BLaER1 treated with 17β-estradiol and CSF1 and Interleukin-3, amounts not matched to agents 10 nM and 100 nM (cell line): ENCODE data around the gene SLC22A5.

Experiments
- H3K27ac ChIP-seq, 11 experiments: shearing (Covaris generic); formaldehyde crosslinking; 2 replicates each; pipeline ENCODE4 v1.8.1; 2022
- H3K27me3 ChIP-seq, 11 experiments: shearing (Covaris generic); formaldehyde crosslinking; 2 replicates each; pipeline ENCODE4 v1.8.1; 2022
- H3K36me3 ChIP-seq, 11 experiments: shearing (Covaris generic); formaldehyde crosslinking; 2 replicates each; pipeline ENCODE4 v1.8.1; 2022
- H3K4me1 ChIP-seq, 10 experiments: shearing (Covaris generic); formaldehyde crosslinking; 2 replicates each; pipeline ENCODE4 v1.8.1; 2022
- H3K4me2 ChIP-seq, 11 experiments: shearing (Covaris generic); formaldehyde crosslinking; 2 replicates each; pipeline ENCODE4 v1.8.1; 2022
- H3K4me3 ChIP-seq, 10 experiments: shearing (Covaris generic); formaldehyde crosslinking; 2 replicates each; pipeline ENCODE4 v1.8.1; 2022
- H3K9ac ChIP-seq, 11 experiments: shearing (Covaris generic); formaldehyde crosslinking; 2 replicates each; pipeline ENCODE4 v1.8.1; 2022
- H3K9me3 ChIP-seq, 11 experiments: shearing (Covaris generic); formaldehyde crosslinking; replicated peaks in 1 of 11; 2 replicates each; pipeline ENCODE4 v1.8.1; 2022
- H4K20me1 ChIP-seq, 11 experiments: shearing (Covaris generic); formaldehyde crosslinking; 2 replicates each; pipeline ENCODE4 v1.8.1; 2022
- Cebpa-rat ChIP-seq, 11 experiments: shearing (Covaris generic); IDR thresholded peaks; 2 replicates each; pipeline ENCODE4 v1.8.1; 2022

SLC22A5 gene

DNA sequence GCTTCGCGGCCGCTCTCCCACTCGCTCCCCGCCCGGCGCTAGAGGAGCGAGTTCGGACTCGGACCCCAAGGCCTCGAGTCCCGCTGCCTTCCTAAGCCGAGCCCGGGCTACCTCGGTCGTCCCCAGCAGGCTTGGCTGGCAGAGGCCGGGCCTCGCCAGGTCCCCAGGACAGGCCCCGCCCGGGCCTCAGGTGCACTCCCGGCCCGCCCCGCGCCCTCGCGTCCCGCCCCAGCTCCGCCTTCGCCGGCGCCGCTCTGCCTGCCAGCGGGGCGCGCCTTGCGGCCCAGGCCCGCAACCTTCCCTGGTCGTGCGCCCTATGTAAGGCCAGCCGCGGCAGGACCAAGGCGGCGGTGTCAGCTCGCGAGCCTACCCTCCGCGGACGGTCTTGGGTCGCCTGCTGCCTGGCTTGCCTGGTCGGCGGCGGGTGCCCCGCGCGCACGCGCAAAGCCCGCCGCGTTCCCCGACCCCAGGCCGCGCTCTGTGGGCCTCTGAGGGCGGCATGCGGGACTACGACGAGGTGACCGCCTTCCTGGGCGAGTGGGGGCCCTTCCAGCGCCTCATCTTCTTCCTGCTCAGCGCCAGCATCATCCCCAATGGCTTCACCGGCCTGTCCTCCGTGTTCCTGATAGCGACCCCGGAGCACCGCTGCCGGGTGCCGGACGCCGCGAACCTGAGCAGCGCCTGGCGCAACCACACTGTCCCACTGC, at the start of gene SLC22A5:
Gene SLC22A5 (plus strand): TSS at position 237 of the 707 bp plus-strand sequence. CDS start 263 bp downstream, at position 500.
- H3K27me3 ChIP-seq, result peaks cover 0 to 9% (median 0%) of the 10 kb centered on the region in 11 experiments; a peak in 7 of 22 replicates
- H3K36me3 ChIP-seq, result no peaks in the 10 kb centered on the region; a peak in 2 of 22 replicates
- peak within 1 kb of the TSS; percentile 47 to 74 (median 65) for H3K27ac ChIP-seq
- H3K4me1 ChIP-seq, result peaks cover 22 to 36% (median 31%) of the 10 kb centered on the region in 10 experiments
- H3K9ac ChIP-seq, result peak within 1 kb of the TSS; percentile 68 to 84 (median 79)
- no peaks in the 10 kb centered on the region; a peak in 1 of 22 replicates for H4K20me1 ChIP-seq
- peak within 1 kb of the TSS; percentile 59 to 77 (median 68) for H3K4me3 ChIP-seq
- H3K4me2 ChIP-seq, result peak within 1 kb of the TSS; percentile 90 to 98 (median 96)
- H3K9me3 ChIP-seq, result no peaks in the 10 kb centered on the region
- TF ChIP-seq Cebpa-rat (IDR thresholded peaks at IDR 0.05), result no peak

DNA sequence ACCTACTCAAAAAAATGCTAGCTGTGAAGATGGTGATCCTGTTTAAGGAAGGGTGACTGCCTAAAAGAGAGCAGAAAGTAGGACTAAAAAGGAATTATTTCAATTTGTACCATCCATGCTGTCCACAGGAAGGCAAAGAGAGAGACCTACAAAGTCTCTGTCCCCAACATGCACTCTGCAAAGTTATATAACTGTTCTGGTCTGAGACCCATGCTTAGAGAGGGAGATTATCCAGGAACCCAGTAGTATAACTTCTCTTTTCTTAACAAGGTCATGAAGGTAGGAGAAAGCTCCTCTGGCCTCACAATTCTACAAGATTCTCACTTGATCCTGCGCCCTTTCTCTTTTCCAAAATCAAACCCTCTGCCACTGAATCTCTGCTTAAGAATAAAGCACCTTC, 49.5 kb upstream of the SLC22A5 start:
- TF ChIP-seq Cebpa-rat (IDR thresholded peaks at IDR 0.05), result no peak
- no peak overlapping the region for H3K9ac ChIP-seq
- no peaks in the 10 kb centered on the region for H3K9me3 ChIP-seq
- peaks cover 0 to 39% (median 7%) of the 10 kb centered on the region in 11 experiments; a peak in 7 of 22 replicates for H4K20me1 ChIP-seq
- H3K27me3 ChIP-seq, result no peaks in the 10 kb centered on the region
- peaks cover 0 to 78% (median 34%) of the 10 kb centered on the region in 11 experiments; a peak in 16 of 22 replicates for H3K36me3 ChIP-seq
- H3K27ac ChIP-seq, result no peak overlapping the region
- H3K4me1 ChIP-seq, result peaks cover 0 to 12% (median 3%) of the 10 kb centered on the region in 10 experiments; a peak in 7 of 20 replicates
- H3K4me2 ChIP-seq, result no peak overlapping the region
- no peak overlapping the region for H3K4me3 ChIP-seq

DNA sequence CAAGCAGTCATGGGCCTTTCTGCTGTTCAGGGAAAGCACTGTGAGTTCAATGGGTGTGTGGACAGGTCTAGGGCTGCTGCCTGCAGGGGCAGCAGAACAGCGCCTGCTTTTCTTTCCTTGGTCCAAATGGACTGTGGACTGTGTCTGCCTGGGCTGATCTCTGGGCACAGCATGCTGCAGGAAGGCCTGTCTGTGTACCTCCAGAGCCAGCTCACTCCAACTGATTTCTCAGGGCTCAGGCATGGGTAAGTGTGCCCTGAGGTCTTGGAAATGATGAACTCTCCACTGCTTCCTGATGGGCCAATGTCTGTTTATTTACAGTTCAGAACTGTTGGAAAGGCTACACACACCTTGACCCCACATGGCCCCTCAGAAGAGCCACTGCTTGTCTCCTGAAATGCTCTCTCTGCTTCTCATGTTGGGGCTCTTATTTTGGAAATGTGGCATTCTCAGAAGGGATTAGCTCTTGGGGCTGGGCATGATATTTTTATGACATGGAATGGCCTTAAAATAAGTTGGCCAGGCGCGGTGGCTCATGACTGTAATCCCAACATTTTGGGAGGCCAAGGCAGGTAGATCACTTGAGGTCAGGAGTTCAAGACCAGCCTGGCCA, 48.3 kb upstream of the SLC22A5 start:
- Histone ChIP-seq H3K9ac (no peak overlapping the region), H3K4me1 (peaks cover 0 to 12% (median 3%) of the 10 kb centered on the region in 10 experiments; a peak in 7 of 20 replicates), H3K27me3 (no peaks in the 10 kb centered on the region), H3K27ac (no peak overlapping the region), H3K4me3 (no peak overlapping the region), H3K9me3 (no peaks in the 10 kb centered on the region), H3K36me3 (peaks cover 0 to 65% (median 24%) of the 10 kb centered on the region in 11 experiments; a peak in 15 of 22 replicates), H3K4me2 (no peak overlapping the region), H4K20me1 (peaks cover 0 to 27% (median 0%) of the 10 kb centered on the region in 11 experiments; a peak in 5 of 22 replicates)
- TF ChIP-seq Cebpa-rat (IDR thresholded peaks at IDR 0.05), result no peak

GRCh38 chr5:132322266-132322665, 47.2 kb upstream of the SLC22A5 start:
- no peak overlapping the region for H3K4me3 ChIP-seq
- H3K27ac ChIP-seq, result no peak overlapping the region
- H3K9me3 ChIP-seq, result no peaks in the 10 kb centered on the region
- peaks cover 0 to 9% (median 3%) of the 10 kb centered on the region in 10 experiments; a peak in 7 of 20 replicates for H3K4me1 ChIP-seq
- no peak for TF ChIP-seq Cebpa-rat (IDR thresholded peaks at IDR 0.05)
- peaks cover 0 to 63% (median 21%) of the 10 kb centered on the region in 11 experiments; a peak in 14 of 22 replicates for H3K36me3 ChIP-seq
- H4K20me1 ChIP-seq, result peaks cover 0 to 19% (median 0%) of the 10 kb centered on the region in 11 experiments; a peak in 5 of 22 replicates
- H3K9ac ChIP-seq, result no peak overlapping the region
- no peaks in the 10 kb centered on the region for H3K27me3 ChIP-seq
- no peak overlapping the region for H3K4me2 ChIP-seq

GRCh38 chr5:132323202-132323601, 46.3 kb upstream of the SLC22A5 start:
- no peaks in the 10 kb centered on the region; a peak in 1 of 20 replicates for H3K4me1 ChIP-seq
- H3K9me3 ChIP-seq, result no peaks in the 10 kb centered on the region
- H3K27me3 ChIP-seq, result no peaks in the 10 kb centered on the region
- no peak overlapping the region for H3K4me2 ChIP-seq
- no peak overlapping the region for H3K4me3 ChIP-seq
- H3K27ac ChIP-seq, result no peak overlapping the region
- TF ChIP-seq Cebpa-rat (IDR thresholded peaks at IDR 0.05), result no peak
- no peak overlapping the region for H3K9ac ChIP-seq
- peaks cover 0 to 10% (median 0%) of the 10 kb centered on the region in 11 experiments; a peak in 5 of 22 replicates for H4K20me1 ChIP-seq
- peaks cover 0 to 63% (median 28%) of the 10 kb centered on the region in 11 experiments; a peak in 14 of 22 replicates for H3K36me3 ChIP-seq

- H3K9me3 ChIP-seq, result no peaks in the 10 kb centered on the region
- H3K4me3 ChIP-seq, result no peak overlapping the region
- no peak overlapping the region for H3K27ac ChIP-seq
- H3K9ac ChIP-seq, result no peak overlapping the region
- no peaks in the 10 kb centered on the region for H3K27me3 ChIP-seq
- no peaks in the 10 kb centered on the region for H3K4me1 ChIP-seq
- H4K20me1 ChIP-seq, result peaks cover 0 to 5% (median 0%) of the 10 kb centered on the region in 11 experiments; a peak in 3 of 22 replicates
- peaks cover 0 to 66% (median 21%) of the 10 kb centered on the region in 11 experiments; a peak in 14 of 22 replicates for H3K36me3 ChIP-seq
- no peak for TF ChIP-seq Cebpa-rat (IDR thresholded peaks at IDR 0.05)
- no peak overlapping the region for H3K4me2 ChIP-seq
These were observed 43.8 kb upstream of the SLC22A5 start for GRCh38 chr5:132325691-132326090.

GRCh38 chr5:132327252-132327955, 42.1 kb upstream of the SLC22A5 start:
- Histone ChIP-seq H3K9ac (no peak overlapping the region), H3K27ac (no peak overlapping the region)
- TF ChIP-seq Cebpa-rat (IDR thresholded peaks at IDR 0.05), result no peak

DNA sequence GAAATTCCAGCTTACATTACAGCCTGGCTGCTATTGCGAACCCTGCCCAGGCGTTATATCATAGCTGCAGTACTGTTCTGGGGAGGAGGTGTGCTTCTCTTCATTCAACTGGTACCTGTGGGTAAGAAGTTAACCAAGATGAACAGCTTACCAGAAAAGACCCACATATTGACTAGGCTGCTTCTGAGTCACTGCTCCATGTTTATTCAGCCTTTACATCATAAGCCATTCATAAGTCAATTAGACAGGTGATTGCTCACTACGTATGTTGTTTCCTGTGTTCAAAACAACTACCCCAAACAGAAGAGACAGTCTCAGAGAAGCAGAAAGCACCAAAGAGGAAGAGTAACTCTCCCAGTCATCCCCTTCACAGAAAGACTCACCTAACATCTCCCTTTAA, 34.7 kb upstream of the SLC22A5 start:
- H3K4me2 ChIP-seq, result no peak overlapping the region
- H3K4me1 ChIP-seq, result peaks cover 0 to 4% (median under 1%) of the 10 kb centered on the region in 10 experiments; a peak in 10 of 20 replicates
- no peak overlapping the region for H3K4me3 ChIP-seq
- H4K20me1 ChIP-seq, result no peaks in the 10 kb centered on the region
- peaks cover 0 to 87% (median 43%) of the 10 kb centered on the region in 11 experiments; a peak in 16 of 22 replicates for H3K36me3 ChIP-seq
- TF ChIP-seq Cebpa-rat (IDR thresholded peaks at IDR 0.05), result no peak
- H3K27me3 ChIP-seq, result no peaks in the 10 kb centered on the region
- H3K9ac ChIP-seq, result no peak overlapping the region
- H3K9me3 ChIP-seq, result 0 out of 22 replicates have a peak, but pooled peaks cover 0 to 4% (median 0%) of the 10 kb centered on the region in 11 experiments
- H3K27ac ChIP-seq, result no peak overlapping the region

More at GRCh38 chr5:132327252-132327955, 42.1 kb upstream of the SLC22A5 start:
- no peak overlapping the region for H3K4me2 ChIP-seq
- H3K9me3 ChIP-seq, result no peaks in the 10 kb centered on the region
- H3K27me3 ChIP-seq, result no peaks in the 10 kb centered on the region
- H3K36me3 ChIP-seq, result peaks cover 0 to 66% (median 17%) of the 10 kb centered on the region in 11 experiments; a peak in 10 of 22 replicates
- no peaks in the 10 kb centered on the region for H4K20me1 ChIP-seq
- no peak overlapping the region for H3K4me3 ChIP-seq
- H3K4me1 ChIP-seq, result no peaks in the 10 kb centered on the region
